ENCODE data around the gene ADAT3.
"Not testable (repeated sequence)": the region's sequence is repeated elsewhere in the genome, so short reads cannot be mapped to it uniquely, and the experiment has no call there.

Gene ADAT3

DNA sequence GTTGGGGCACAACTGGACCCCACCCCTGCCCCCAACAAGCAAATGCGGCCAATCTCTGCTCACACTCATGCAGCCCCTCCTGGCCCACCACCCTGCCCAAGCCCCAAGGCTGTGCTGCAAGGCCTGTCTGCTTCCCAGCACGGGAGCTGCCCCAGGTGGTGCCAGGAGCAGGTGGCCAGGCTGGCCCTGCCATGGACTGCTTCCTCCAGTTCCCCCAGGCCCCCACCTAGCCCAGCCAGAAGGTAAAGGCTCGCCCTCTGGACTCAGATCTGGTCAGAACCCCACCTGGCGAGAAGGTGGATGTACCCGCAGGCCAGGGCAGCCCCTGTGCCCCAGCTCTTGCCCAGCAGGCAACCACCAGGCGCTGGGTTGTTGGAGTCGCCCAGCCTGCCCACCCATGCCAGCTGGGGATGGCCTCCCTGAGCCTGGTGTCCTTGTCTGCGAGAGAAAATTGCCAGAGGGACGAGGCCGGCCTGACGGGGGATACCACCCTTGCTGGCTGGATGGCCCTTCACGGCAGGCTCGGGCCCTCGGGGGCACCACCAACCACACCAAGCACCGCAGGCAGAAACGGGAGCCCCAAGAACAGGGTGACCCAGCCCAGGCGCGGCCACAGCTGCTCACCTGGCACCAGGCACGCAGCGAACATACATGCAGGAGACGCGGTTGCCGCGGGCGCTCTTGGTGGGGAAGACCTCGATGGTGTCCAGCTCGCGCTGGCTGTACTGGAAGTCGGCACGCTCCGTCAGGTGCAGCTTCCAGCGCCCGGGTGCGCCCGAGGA is 24.4 kb upstream of the ADAT3 start:
- POLR2A ChIA-PET: no interaction called here

DNA sequence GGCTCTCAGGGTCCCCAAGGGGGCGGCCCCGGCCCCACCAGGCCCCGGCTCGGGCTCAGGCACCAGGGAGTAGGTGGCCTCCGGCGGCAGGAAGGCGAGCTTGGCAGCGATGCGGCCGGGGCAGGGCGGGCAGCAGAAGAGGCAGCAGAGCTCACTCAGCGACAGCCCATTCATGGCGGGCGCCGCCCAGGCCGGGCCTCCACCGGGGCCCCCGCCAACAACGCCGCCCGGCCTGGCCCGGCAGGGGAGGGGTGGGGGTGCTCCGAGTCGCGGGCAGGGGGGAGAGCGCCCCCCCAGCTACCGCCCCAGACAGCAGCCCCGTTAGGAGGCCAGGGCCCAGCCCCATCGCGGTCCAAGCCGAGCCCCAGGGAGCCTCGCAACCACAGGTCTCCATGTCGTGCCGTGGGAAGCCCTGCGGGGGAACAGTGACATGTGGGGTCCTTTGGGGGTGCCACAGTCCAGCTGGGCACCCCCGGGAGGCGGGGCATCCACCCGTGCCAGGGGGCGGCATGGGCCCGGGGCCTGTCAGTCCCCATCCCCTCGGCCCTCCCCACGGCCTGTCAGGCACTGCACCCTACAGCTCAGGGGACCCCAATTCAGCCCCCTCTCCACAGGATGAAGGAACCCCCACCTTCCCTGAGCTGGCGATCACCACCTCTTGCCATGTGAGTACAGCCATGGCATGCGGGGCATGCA is 23.7 kb upstream of the ADAT3 start:
- CTCF ChIA-PET; DNase-seq (ENCODE audit: extremely low spot score); POLR2A ChIA-PET: not testable (repeated sequence)

More for the DNA sequence above, 24.4 kb upstream of the ADAT3 start:
- DNase-seq (ENCODE audit: extremely low spot score): no peak
- CTCF ChIA-PET: interaction anchor here (0.5 kb wide), 1 partner anchor 14 kb away, joined by 6 read pairs; no protein-coding TSS in a partner anchor
- TF ChIP-seq HDGF (IDR thresholded peaks at IDR 0.05; ENCODE audit: borderline replicate concordance) (no peak), FOXM1 (IDR thresholded peaks at IDR 0.05; ENCODE audit: borderline replicate concordance) (no peak), ELF4 (IDR thresholded peaks at IDR 0.05) (no peak)

DNA sequence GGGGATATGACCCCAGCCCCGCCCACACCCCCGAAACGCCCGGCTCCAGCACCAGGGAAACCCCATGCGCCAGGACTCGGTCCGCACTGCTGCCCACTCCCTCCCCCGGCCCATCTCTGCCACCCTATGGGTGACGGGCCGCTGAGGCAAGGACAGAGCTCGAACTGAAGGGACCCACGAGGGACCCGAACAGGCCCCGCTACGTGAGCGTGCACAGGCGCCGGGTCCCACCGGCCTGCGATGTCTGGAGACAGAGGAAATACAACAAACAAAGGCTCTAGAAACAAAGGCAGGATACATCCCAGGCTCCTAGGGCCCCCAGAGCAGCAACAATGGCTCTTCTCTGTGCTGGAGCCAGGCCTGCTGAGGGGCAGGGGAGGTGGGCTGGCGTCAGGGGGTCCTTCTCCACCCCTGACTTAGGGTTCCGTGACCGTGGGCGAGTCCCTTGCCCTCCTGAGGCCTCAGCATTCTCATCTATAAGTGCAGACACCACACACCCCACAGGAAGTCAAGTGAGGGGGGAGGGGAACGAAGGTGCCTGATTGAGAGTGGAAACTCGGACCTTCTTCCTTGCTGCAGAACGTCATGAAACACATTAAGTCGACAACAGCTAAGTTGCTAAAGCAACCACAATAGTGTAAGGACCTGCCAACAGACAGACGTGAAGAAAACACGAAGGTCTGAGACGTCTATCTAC is 23.0 kb upstream of the ADAT3 start:
- ChIA-PET CTCF (no interaction called here), POLR2A (no interaction called here)
- TF ChIP-seq FOXK2 (IDR thresholded peaks at IDR 0.05): no peak
- no peak for TF ChIP-seq L3MBTL2 (conservative IDR thresholded peaks at IDR 0.05)
- no peak for TF ChIP-seq SUZ12 (IDR thresholded peaks at IDR 0.05)
- no peak for TF ChIP-seq FOXM1 (IDR thresholded peaks at IDR 0.05; ENCODE audit: borderline replicate concordance)
- TF ChIP-seq ZNF384 (IDR thresholded peaks at IDR 0.05): no peak
- TF ChIP-seq SP1 (IDR thresholded peaks at IDR 0.05): no peak
- TF ChIP-seq BHLHE40 (IDR thresholded peaks at IDR 0.05; ENCODE audit: borderline replicate concordance): no peak
- TF ChIP-seq NFRKB (IDR thresholded peaks at IDR 0.05): no peak
- no peak for TF ChIP-seq LEF1 (IDR thresholded peaks at IDR 0.05; ENCODE audit: borderline replicate concordance)
- no peak for TF ChIP-seq FOXA1 (IDR thresholded peaks at IDR 0.05)
- DNase-seq (ENCODE audit: extremely low spot score): no peak

- POLR2A ChIA-PET: interaction anchor here (0.7 kb wide), 1 partner anchor 25 kb away, joined by 3 read pairs; no protein-coding TSS in a partner anchor
- no peak for TF ChIP-seq NFRKB (IDR thresholded peaks at IDR 0.05)
- CTCF ChIA-PET: no interaction called here
- DNase-seq (ENCODE audit: extremely low spot score): no peak
Observed at GRCh38 chr19:1882786-1883692, 22.2 kb upstream of the ADAT3 start.

- CTCF ChIA-PET: no interaction called here
- POLR2A ChIA-PET: no interaction called here
- no peak for DNase-seq (ENCODE audit: extremely low spot score)
- TF ChIP-seq, protein P1, sequence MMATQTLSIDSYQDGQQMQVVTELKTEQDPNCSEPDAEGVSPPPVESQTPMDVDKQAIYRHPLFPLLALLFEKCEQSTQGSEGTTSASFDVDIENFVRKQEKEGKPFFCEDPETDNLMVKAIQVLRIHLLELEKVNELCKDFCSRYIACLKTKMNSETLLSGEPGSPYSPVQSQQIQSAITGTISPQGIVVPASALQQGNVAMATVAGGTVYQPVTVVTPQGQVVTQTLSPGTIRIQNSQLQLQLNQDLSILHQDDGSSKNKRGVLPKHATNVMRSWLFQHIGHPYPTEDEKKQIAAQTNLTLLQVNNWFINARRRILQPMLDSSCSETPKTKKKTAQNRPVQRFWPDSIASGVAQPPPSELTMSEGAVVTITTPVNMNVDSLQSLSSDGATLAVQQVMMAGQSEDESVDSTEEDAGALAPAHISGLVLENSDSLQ (IDR thresholded peaks at IDR 0.05): no peak
- TF ChIP-seq BHLHE40 (IDR thresholded peaks at IDR 0.05; ENCODE audit: borderline replicate concordance) (no peak), FOXM1 (IDR thresholded peaks at IDR 0.05; ENCODE audit: borderline replicate concordance) (no peak), FOXA1 (IDR thresholded peaks at IDR 0.05) (no peak), ELF4 (IDR thresholded peaks at IDR 0.05) (no peak), FOXK2 (IDR thresholded peaks at IDR 0.05) (no peak), CTBP1 (IDR thresholded peaks at IDR 0.05; ENCODE audit: borderline replicate concordance) (no peak), NFRKB (IDR thresholded peaks at IDR 0.05) (no peak), HDGF (IDR thresholded peaks at IDR 0.05; ENCODE audit: borderline replicate concordance) (no peak), TARDBP (IDR thresholded peaks at IDR 0.05) (no peak), ARNT (IDR thresholded peaks at IDR 0.05) (no peak), SP1 (IDR thresholded peaks at IDR 0.05) (no peak), ZNF384 (IDR thresholded peaks at IDR 0.05) (no peak)
Observed at GRCh38 chr19:1883784-1884183, 21.4 kb upstream of the ADAT3 start.

- ChIA-PET POLR2A (interaction anchor here (1.5 kb wide), 1 partner anchor 8 kb away, joined by 15 read pairs; no protein-coding TSS in a partner anchor), CTCF (no interaction called here)
- no peak for DNase-seq (ENCODE audit: extremely low spot score)
- TF ChIP-seq CTBP1 (IDR thresholded peaks at IDR 0.05; ENCODE audit: borderline replicate concordance) (no peak), TARDBP (IDR thresholded peaks at IDR 0.05) (no peak), SP1 (IDR thresholded peaks at IDR 0.05) (no peak), BHLHE40 (IDR thresholded peaks at IDR 0.05; ENCODE audit: borderline replicate concordance) (no peak), ELF4 (IDR thresholded peaks at IDR 0.05) (no peak), FOXM1 (IDR thresholded peaks at IDR 0.05; ENCODE audit: borderline replicate concordance) (no peak), ZNF384 (IDR thresholded peaks at IDR 0.05) (no peak), FOXK2 (IDR thresholded peaks at IDR 0.05) (no peak), LEF1 (IDR thresholded peaks at IDR 0.05; ENCODE audit: borderline replicate concordance) (no peak), FOXA1 (IDR thresholded peaks at IDR 0.05) (no peak), HDGF (IDR thresholded peaks at IDR 0.05; ENCODE audit: borderline replicate concordance) (no peak), NFRKB (IDR thresholded peaks at IDR 0.05) (no peak), ARNT (IDR thresholded peaks at IDR 0.05) (no peak), L3MBTL2 (conservative IDR thresholded peaks at IDR 0.05) (no peak), SUZ12 (IDR thresholded peaks at IDR 0.05) (no peak)
- TF ChIP-seq, protein P1 (IDR thresholded peaks at IDR 0.05): no peak
Observed at GRCh38 chr19:1884291-1884718, 20.9 kb upstream of the ADAT3 start.

Measured in HEK293T (cell line).